ENCODE measurements around the gene SLC24A1. TPM values are rescaled to one million over a fixed set of nuclear protein-coding genes. Genes with fewer than 3 reads are reported as not detected.

Gene SLC24A1
- 11.9 TPM for polyA plus RNA-seq (2013, experiment 1 of 2)
- 9.7 TPM for polyA plus RNA-seq (2013, experiment 2 of 2)

DNA sequence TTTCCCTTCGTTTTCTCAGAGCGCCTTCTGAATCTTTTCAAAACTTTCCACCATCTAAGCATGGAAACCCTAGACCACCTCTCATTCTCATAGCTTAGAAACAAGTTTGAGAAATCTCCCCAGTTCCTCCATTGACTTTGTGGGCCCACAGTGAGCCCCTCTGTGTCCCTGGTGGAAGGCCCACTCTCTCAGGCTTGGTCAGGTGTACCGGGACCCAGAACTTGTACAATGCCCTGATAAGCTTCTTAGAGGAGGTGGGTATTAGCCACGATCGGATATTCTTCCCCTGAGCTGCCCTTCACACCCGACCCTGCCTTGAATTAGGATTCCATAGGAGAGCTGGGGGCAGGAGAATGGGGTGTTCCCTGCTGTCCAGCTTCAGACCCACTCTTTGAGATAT, at the start of gene SLC24A1:
SLC24A1 (plus strand) TSS at position 301 of the 400 bp plus-strand sequence. CDS start 2,143 bp downstream, outside the sequence.
- Histone ChIP-seq H3K4me1 (ENCODE audit: control insufficient read depth, insufficient read depth, low read length, poor library complexity, severe bottlenecking) (no peaks in the 10 kb centered on the region), H3K9me3 (ENCODE audit: control insufficient read depth, low read length) (no peaks in the 10 kb centered on the region), H3K36me3 (ENCODE audit: control insufficient read depth, insufficient read depth, low read length) (peaks cover 5% of the 10 kb centered on the region), H3K27ac (ENCODE audit: low read depth, low read length, severe bottlenecking) (no peak within 1 kb of the TSS), H3K4me3 (ENCODE audit: extremely low read depth, insufficient read depth, low read length, poor library complexity, severe bottlenecking) (no peak within 1 kb of the TSS)
- WGBS, 2 experiments (ENCODE audit: insufficient coverage in 2 of 2): 82 to 92% methylated on average over 3 to 5 of the region's 6 CpGs

DNA sequence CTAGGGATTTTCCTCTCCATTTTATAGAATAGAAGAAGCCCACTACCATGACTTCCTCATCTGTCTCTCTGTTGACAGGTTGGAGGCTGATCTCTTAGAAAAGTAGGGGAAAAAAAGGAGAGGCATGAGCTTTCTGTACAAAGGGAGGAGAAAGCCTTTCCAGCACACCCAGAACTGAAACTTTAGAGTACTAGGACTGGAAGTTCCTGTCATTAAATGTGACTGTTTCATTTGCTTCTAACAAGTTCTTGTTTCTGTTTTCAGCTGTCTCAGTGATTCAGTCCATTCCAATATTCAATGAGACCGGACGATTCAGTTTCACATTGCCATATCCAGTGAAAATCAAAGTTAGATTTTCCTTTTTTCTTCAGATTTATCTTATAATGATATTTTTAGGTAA, 49.8 kb upstream of the SLC24A1 start:
- Histone ChIP-seq H3K4me1 (ENCODE audit: control insufficient read depth, insufficient read depth, low read length, poor library complexity, severe bottlenecking) (no peaks in the 10 kb centered on the region), H3K36me3 (ENCODE audit: control insufficient read depth, insufficient read depth, low read length) (peaks cover 79% of the 10 kb centered on the region), H3K4me3 (ENCODE audit: extremely low read depth, insufficient read depth, low read length, poor library complexity, severe bottlenecking) (no peak overlapping the region), H3K27ac (ENCODE audit: low read depth, low read length, severe bottlenecking) (no peak overlapping the region), H3K9me3 (ENCODE audit: control insufficient read depth, low read length) (no peaks in the 10 kb centered on the region)
- no CpG with 5 or more reads among the region's 2 CpGs for WGBS, 2 experiments (ENCODE audit: insufficient coverage in 2 of 2)

- peaks cover 67% of the 10 kb centered on the region for H3K36me3 ChIP-seq (ENCODE audit: control insufficient read depth, insufficient read depth, low read length)
- H3K27ac ChIP-seq (ENCODE audit: low read depth, low read length, severe bottlenecking): no peak overlapping the region
Measured at GRCh38 chr15:65576664-65577063, 45.1 kb upstream of the SLC24A1 start.

DNA sequence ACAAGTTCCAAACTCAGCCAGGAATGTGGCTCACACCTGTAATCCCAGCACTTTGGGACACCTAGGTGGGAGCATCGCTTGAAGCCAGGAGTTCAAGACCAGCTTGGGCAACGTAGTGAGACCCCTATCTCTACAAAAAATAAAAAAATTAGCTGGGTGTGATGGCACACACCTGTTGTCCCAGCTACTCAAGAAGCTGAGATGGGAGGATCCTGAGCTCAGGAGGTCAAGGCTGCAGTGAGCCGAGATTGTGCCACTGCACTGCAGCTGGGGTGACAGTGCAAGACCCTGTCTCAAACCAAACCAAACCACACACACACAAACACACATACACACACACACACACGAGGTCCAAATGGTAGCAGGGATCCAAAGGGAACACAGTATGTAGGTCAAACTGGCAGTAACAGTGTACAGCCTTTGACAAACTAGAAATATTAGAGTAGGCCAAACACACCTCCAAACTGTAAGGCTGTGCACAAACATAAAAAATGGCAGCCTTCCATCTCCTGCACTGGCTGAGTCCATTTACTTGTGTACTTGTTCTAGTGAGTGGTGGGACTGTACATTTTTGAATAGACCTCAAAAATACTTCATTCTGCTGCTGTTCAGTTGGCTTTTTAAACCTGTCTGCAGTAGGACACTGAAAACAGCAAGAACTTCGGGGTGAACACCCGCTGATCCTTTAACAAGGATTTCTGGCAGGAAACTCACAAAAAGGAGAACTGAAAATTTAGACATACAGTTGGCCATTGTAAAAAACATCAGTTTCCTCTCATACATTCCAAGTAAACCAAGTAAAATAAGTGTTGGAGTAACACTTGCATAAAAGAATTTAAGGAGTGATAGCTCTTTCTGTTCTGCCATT, 44.4 kb upstream of the SLC24A1 start:
- Histone ChIP-seq H3K4me3 (ENCODE audit: extremely low read depth, insufficient read depth, low read length, poor library complexity, severe bottlenecking) (no peak overlapping the region), H3K9me3 (ENCODE audit: control insufficient read depth, low read length) (no peaks in the 10 kb centered on the region), H3K4me1 (ENCODE audit: control insufficient read depth, insufficient read depth, low read length, poor library complexity, severe bottlenecking) (peaks cover 23% of the 10 kb centered on the region), H3K36me3 (ENCODE audit: control insufficient read depth, insufficient read depth, low read length) (peaks cover 66% of the 10 kb centered on the region), H3K27ac (ENCODE audit: low read depth, low read length, severe bottlenecking) (peak overlapping the region; percentile 13)
- 83 to 100% methylated on average over 1 to 3 of the region's 6 CpGs for WGBS, 2 experiments (ENCODE audit: insufficient coverage in 2 of 2)

More at GRCh38 chr15:65576664-65577063, 45.1 kb upstream of the SLC24A1 start:
- H3K9me3 ChIP-seq (ENCODE audit: control insufficient read depth, low read length): no peaks in the 10 kb centered on the region
- 83% methylated on average over 1 of the region's 1 CpG; no CpG with 5 or more reads in 1 of the 2 experiments for WGBS, 2 experiments (ENCODE audit: insufficient coverage in 2 of 2)
- H3K4me3 ChIP-seq (ENCODE audit: extremely low read depth, insufficient read depth, low read length, poor library complexity, severe bottlenecking): no peak overlapping the region
- peaks cover 23% of the 10 kb centered on the region for H3K4me1 ChIP-seq (ENCODE audit: control insufficient read depth, insufficient read depth, low read length, poor library complexity, severe bottlenecking)

GRCh38 chr15:65578904-65579728, 42.6 kb upstream of the SLC24A1 start:
- peaks cover 29% of the 10 kb centered on the region for H3K4me1 ChIP-seq (ENCODE audit: control insufficient read depth, insufficient read depth, low read length, poor library complexity, severe bottlenecking)
- peak overlapping the region; percentile 84 for H3K27ac ChIP-seq (ENCODE audit: low read depth, low read length, severe bottlenecking)
- H3K9me3 ChIP-seq (ENCODE audit: control insufficient read depth, low read length): no peaks in the 10 kb centered on the region
- H3K36me3 ChIP-seq (ENCODE audit: control insufficient read depth, insufficient read depth, low read length): peaks cover 52% of the 10 kb centered on the region
- WGBS, 2 experiments (ENCODE audit: insufficient coverage in 2 of 2): 83 to 87% methylated on average over 5 to 8 of the region's 8 CpGs
- H3K4me3 ChIP-seq (ENCODE audit: extremely low read depth, insufficient read depth, low read length, poor library complexity, severe bottlenecking): no peak overlapping the region

DNA sequence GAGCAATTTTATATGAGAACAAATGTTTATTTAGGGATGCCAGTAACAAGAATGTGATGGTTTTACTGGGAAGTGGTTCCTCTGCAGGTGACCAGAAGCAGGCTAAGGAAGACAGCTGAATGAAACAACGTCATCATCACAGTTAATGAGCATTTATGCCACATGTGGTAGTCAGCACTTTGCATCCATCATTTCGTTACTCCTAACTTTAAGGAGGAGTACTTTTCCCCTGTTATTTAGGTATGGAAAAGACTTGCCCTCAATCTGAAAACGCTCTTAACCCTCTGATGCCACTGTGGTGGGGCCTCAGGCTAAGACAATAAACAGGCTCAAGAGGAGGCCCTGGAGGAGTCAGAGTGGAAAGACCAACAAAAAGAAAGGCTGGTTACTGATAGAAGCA, 42.0 kb upstream of the SLC24A1 start:
- Histone ChIP-seq H3K4me3 (ENCODE audit: extremely low read depth, insufficient read depth, low read length, poor library complexity, severe bottlenecking) (no peak overlapping the region), H3K9me3 (ENCODE audit: control insufficient read depth, low read length) (no peaks in the 10 kb centered on the region), H3K27ac (ENCODE audit: low read depth, low read length, severe bottlenecking) (peak overlapping the region; percentile 84), H3K4me1 (ENCODE audit: control insufficient read depth, insufficient read depth, low read length, poor library complexity, severe bottlenecking) (peaks cover 29% of the 10 kb centered on the region), H3K36me3 (ENCODE audit: control insufficient read depth, insufficient read depth, low read length) (peaks cover 52% of the 10 kb centered on the region)
- 80 to 100% methylated on average over 1 to 2 of the region's 3 CpGs for WGBS, 2 experiments (ENCODE audit: insufficient coverage in 2 of 2)

DNA sequence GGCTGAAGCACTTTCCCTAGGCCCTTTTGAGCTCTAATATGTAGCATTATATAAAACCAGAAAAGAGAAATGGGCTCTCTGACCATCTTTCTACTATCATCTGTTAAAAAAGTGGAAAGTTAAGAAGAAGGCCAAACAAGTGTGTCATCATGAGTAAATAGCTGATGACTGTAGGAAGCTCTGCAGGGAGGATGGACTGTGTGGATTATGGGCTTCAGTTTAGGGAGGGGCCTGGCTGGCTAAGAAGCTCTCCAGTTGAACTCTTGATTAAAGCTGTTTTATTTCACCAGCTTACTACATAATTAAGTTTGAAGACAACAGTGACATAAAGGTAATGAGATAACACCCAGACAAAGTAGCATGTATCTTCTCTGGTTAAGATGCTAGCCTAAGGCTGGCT, 41.5 kb upstream of the SLC24A1 start:
- Histone ChIP-seq H3K27ac (ENCODE audit: low read depth, low read length, severe bottlenecking) (peak overlapping the region; percentile 84), H3K4me1 (ENCODE audit: control insufficient read depth, insufficient read depth, low read length, poor library complexity, severe bottlenecking) (peaks cover 29% of the 10 kb centered on the region), H3K9me3 (ENCODE audit: control insufficient read depth, low read length) (no peaks in the 10 kb centered on the region), H3K4me3 (ENCODE audit: extremely low read depth, insufficient read depth, low read length, poor library complexity, severe bottlenecking) (no peak overlapping the region), H3K36me3 (ENCODE audit: control insufficient read depth, insufficient read depth, low read length) (peaks cover 52% of the 10 kb centered on the region)

GRCh38 chr15:65583701-65584100, 38.0 kb upstream of the SLC24A1 start:
- Histone ChIP-seq H3K9me3 (ENCODE audit: control insufficient read depth, low read length) (no peaks in the 10 kb centered on the region), H3K36me3 (ENCODE audit: control insufficient read depth, insufficient read depth, low read length) (peaks cover 59% of the 10 kb centered on the region), H3K4me1 (ENCODE audit: control insufficient read depth, insufficient read depth, low read length, poor library complexity, severe bottlenecking) (peaks cover 25% of the 10 kb centered on the region), H3K4me3 (ENCODE audit: extremely low read depth, insufficient read depth, low read length, poor library complexity, severe bottlenecking) (no peak overlapping the region), H3K27ac (ENCODE audit: low read depth, low read length, severe bottlenecking) (peak overlapping the region; percentile 84)
- WGBS, 2 experiments (ENCODE audit: insufficient coverage in 2 of 2): 56 to 75% methylated on average over 1 of the region's 1 CpG

GRCh38 chr15:65584241-65584640, 37.5 kb upstream of the SLC24A1 start:
- Histone ChIP-seq H3K4me3 (ENCODE audit: extremely low read depth, insufficient read depth, low read length, poor library complexity, severe bottlenecking) (no peak overlapping the region), H3K36me3 (ENCODE audit: control insufficient read depth, insufficient read depth, low read length) (peaks cover 59% of the 10 kb centered on the region), H3K9me3 (ENCODE audit: control insufficient read depth, low read length) (no peaks in the 10 kb centered on the region), H3K27ac (ENCODE audit: low read depth, low read length, severe bottlenecking) (peak overlapping the region; percentile 84), H3K4me1 (ENCODE audit: control insufficient read depth, insufficient read depth, low read length, poor library complexity, severe bottlenecking) (peaks cover 19% of the 10 kb centered on the region)

DNA sequence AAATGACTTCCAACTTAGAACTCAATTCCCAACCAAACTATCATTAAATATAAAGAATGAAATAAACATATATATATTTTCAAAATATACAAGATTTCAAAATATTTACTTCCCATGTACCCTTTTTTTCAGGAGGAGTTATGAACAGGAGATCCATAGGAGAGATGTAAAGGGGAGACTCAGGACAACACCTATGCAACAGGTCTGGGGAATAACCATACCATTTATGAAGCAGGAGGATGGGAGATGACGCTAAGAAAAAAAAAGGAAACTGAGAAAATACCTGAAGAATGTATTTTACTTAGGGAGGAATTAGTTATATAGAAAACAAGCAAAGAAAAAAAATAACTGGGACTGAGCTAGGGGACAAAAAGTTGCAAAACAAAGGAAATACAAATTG, 34.6 kb upstream of the SLC24A1 start:
- H3K36me3 ChIP-seq (ENCODE audit: control insufficient read depth, insufficient read depth, low read length): peaks cover 68% of the 10 kb centered on the region
- H3K27ac ChIP-seq (ENCODE audit: low read depth, low read length, severe bottlenecking): no peak overlapping the region
- 80% methylated on average over 1 of the region's 1 CpG; no CpG with 5 or more reads in 1 of the 2 experiments for WGBS, 2 experiments (ENCODE audit: insufficient coverage in 2 of 2)

More for the DNA sequence above, 34.6 kb upstream of the SLC24A1 start:
- Histone ChIP-seq H3K4me3 (ENCODE audit: extremely low read depth, insufficient read depth, low read length, poor library complexity, severe bottlenecking) (no peak overlapping the region), H3K4me1 (ENCODE audit: control insufficient read depth, insufficient read depth, low read length, poor library complexity, severe bottlenecking) (peaks cover 6% of the 10 kb centered on the region), H3K9me3 (ENCODE audit: control insufficient read depth, low read length) (no peaks in the 10 kb centered on the region)

Data from mesodermal cell (in vitro differentiated cells).